Transverse colon (tissue), 4 donors: ENCODE results near the gene LAMA2.

ENCODE experiments used
- EP300 ChIP-seq: sonication (generic); formaldehyde crosslinking; IDR thresholded peaks from one replicate; pipeline ENCODE4 v1.6.1; 2017; ENCODE audit warnings: antibody characterized with exemption, low read depth
- POLR2A ChIP-seq: fragments of 450-650 bp; IDR thresholded peaks from one replicate; pipeline ENCODE4 v1.6.1; 2016; ENCODE audit warnings: antibody characterized with exemption, mild to moderate bottlenecking, moderate library complexity
- POLR2AphosphoS5 ChIP-seq, 3 donors: sonication (generic); formaldehyde crosslinking; IDR thresholded peaks; one replicate each; pipeline ENCODE4 v1.6.1; 2016; ENCODE audit warnings: antibody characterized with exemption in 3 of 3
- TF ChIP-seq, protein P1 (sequence below), 5 experiments: fragments of 200-600 bp in 3 of 5; fragments of 450-650 bp in 2 of 5; sonication (generic) in 3 of 5; IDR thresholded peaks; 1 replicate in 2 of 5; 2 replicates in 3 of 5; pipeline ENCODE4 v1.5.1; 2016 to 2017; ENCODE audit warnings: antibody characterized with exemption in 5 of 5, inconsistent platforms in 3 of 5, mild to moderate bottlenecking in 2 of 5, moderate library complexity in 1 of 5

DNA sequence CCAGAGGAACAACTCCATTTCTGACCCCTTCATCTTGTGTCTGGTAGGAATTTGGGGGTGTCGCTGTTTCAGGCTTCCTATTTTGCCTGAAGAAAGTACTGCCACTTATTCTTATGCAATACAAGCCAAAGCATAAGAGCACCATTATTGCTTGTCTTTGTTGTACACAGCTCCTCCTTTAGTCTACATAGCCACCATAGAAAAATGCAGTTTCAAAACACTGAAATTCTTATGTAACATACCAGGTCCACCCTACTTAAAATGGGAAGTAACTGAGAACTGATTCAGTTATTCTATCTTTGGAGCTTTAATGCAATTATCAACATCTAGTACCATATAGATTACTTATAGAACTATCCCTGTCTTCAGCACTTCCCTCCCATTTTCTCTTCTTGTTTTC lies 571.5 kb downstream of the LAMA2 start:
- no peak for TF ChIP-seq POLR2AphosphoS5 (IDR thresholded peaks at IDR 0.05)
- TF ChIP-seq POLR2A: no peak
- TF ChIP-seq, protein P1, sequence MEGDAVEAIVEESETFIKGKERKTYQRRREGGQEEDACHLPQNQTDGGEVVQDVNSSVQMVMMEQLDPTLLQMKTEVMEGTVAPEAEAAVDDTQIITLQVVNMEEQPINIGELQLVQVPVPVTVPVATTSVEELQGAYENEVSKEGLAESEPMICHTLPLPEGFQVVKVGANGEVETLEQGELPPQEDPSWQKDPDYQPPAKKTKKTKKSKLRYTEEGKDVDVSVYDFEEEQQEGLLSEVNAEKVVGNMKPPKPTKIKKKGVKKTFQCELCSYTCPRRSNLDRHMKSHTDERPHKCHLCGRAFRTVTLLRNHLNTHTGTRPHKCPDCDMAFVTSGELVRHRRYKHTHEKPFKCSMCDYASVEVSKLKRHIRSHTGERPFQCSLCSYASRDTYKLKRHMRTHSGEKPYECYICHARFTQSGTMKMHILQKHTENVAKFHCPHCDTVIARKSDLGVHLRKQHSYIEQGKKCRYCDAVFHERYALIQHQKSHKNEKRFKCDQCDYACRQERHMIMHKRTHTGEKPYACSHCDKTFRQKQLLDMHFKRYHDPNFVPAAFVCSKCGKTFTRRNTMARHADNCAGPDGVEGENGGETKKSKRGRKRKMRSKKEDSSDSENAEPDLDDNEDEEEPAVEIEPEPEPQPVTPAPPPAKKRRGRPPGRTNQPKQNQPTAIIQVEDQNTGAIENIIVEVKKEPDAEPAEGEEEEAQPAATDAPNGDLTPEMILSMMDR (IDR thresholded peaks at IDR 0.05): no peak
- TF ChIP-seq EP300: no peak
